NCI-H345 treated with DMSO at 0.1 percent for 48 hours (cell line): ENCODE data around the gene ATP13A5.

Experiments used
- DNase-seq: peaks from one replicate; lab custom pipeline; 2025; ENCODE audit not compliant: unreplicated experiment; lab: John Stamatoyannopoulos, UW

ATP13A5 gene

GRCh38 chr3:193346259-193346658 is 32.3 kb downstream of the ATP13A5 start:
- no peak for DNase-seq

DNA sequence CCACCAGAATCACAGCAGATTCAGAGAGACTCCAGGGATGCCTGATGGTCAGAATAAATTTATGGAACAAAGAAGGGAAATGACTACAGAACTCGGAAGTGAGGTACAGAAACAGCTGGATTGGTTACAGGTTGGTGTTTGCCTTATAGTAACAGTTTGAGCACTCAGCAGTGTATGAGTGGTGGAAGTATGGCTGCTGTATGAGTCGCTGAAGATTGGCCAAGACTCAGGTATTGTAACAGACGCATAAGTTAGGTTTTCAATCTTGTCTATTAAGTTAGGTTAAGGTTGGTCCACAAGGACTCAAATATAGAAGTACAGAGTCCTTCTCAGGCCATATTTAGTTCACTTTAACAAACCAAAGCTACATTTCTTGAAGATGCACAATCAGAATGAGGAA is 33.1 kb downstream of the ATP13A5 start:
- DNase-seq, result no peak

- no peak for DNase-seq
These were observed 34.1 kb downstream of the ATP13A5 start for GRCh38 chr3:193344486-193344885.

DNA sequence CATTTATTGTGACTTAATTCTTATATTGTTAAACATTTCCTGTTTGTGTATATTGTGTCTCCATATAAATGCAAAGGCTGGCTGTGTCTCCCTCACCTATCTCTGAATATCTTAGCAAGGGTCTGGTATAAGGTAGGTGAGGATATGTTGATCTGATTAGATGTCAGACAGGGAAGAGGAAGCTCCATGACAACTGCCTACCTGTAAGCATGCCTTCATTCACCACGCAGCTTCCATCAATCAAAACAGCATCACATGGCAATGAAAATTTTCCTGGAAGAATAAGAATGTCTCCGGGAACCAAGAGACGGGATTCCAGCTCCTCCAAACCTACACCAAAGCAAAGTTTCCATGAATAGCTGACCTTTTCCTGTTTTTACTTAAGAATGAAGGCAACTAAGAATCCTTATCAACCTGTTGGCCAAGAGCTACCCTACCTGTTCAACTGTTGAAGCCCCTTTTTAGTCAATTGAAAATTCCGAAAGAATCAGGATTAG is 34.8 kb downstream of the ATP13A5 start:
- DNase-seq, result no peak

- no peak for DNase-seq
These were observed 36.0 kb downstream of the ATP13A5 start for GRCh38 chr3:193342551-193342950.

- no peak for DNase-seq
These were observed 43.5 kb downstream of the ATP13A5 start for GRCh38 chr3:193335031-193335430.

DNA sequence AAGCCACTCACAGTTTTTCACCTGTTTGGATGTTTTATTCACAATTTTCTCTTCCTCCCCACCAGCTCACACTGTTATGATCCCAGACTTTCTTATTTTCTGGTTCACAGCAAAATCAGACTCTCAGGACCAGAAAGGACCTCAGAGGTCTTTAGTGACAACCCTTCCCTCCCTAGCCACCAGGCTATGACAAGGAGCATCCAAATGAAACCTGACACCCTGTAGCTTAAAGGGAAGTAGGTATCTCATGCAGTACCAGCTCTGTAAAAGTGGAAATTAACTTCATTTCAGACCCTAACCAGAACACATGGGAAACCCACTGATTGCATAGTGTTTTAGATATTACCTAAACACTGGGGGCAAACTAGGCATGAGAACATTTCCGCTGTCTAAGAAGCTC is 45.3 kb downstream of the ATP13A5 start:
- no peak for DNase-seq

- DNase-seq, result no peak
These were observed 47.9 kb downstream of the ATP13A5 start for GRCh38 chr3:193330555-193331204.

DNA sequence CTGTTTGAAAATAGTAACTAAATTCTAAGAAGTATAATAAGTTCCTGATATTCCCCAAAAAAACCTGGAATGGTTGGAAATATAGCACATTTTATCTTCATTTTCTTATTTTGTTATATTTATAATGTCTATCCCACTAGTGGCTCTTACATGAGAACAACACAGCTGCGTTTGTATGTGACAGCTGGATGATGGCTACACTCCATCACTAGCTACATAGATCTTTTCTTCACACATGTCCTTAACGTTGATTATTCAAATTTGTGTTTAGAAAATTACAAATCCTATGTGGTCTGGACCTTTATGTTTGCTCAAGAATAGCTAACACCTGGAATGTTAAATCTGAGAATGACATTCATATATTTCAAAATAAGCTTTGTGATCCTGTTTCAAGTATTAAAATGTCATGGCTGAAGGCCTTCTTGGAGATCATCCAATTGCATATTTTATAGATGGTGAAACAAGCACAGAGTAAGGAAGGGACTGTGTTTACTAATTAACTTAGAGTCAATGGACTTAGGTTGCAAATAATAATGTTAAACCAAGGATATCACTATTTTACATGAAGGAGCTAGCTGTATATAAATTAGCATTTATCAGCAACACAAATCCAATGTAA is 60.8 kb downstream of the ATP13A5 start:
- no peak for DNase-seq

DNA sequence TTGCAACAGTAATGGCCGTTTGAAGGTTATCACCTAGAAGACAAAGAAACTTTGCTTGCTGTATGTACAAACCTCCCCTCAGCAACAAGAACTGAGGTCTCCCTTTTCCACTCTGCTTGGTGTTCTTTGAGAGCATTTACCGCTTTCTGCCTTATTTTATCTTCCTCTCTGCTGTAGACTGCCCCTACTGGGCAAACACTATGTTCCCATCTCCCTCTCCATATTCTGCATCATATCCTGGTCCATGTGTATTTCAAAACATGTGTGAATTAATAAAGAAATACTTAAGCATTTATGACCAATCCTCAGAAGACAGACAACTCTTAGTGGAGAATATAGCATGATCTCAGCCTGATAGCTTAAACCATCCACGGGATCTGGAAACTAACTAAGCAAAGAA is 64.4 kb downstream of the ATP13A5 start:
- DNase-seq, result no peak

GRCh38 chr3:193313061-193313958 is 65.2 kb downstream of the ATP13A5 start:
- DNase-seq, result no peak

DNA sequence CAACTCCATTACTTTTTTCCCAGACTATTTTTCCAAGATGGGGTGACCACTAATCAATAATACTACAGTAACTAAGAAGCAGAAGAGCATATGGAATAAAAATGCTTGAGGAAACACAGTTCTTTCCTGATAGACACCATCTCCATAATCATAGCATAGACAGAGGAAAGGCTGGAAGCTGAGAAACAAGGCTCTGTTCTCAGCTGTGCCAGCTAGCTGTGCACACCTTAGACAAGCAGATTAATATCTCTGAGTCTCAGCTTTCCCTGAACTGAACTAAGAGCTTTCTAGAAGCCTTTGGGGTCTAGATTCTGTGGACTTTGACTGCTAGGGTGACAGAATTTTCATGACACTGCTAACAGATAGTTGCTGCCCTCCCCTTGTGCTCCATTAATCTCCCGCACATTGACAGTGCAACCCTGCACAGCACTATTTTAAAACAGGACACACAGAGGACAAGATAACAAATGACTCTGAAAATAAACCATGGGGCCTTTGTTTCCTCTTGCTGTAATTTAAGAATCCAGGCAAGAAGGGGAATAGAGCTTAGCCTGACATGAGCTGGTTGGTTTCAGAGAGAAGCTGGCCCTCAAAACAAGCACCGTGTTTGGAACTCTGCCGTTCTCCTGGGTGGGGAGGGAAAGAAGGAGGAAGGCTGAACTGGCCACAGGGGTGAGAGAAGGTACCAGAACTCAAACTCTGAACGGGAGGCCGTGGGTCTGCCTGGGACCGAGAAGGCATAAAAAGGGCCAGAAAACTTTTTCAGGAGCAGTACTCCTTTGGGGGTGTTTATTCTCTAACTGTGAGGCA is 67.4 kb downstream of the ATP13A5 start:
- DNase-seq, result no peak

DNA sequence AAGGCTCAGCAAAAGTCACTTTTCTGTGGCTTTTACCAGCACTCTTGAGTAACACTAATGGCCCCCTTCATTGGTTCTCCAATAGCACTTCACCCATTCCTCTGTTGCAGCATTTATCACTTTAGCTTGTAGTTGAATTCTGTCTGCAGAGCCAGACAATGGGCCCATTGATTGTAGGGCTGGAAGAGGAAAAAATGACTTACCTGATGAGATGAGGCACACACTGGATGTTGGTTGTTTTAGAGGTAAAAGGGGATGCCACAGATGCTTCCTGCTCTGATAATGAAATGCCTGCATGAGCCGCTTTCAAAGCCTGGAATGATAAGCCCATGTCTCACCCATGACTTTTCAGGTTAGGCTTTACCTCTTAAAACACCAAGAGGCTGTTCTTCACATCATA is 73.2 kb downstream of the ATP13A5 start:
- no peak for DNase-seq

- no peak for DNase-seq
These were observed 77.1 kb downstream of the ATP13A5 start for GRCh38 chr3:193301433-193301832.

- no peak for DNase-seq
These were observed 81.1 kb downstream of the ATP13A5 start for GRCh38 chr3:193297421-193297820.

- DNase-seq, result no peak
These were observed 82.6 kb downstream of the ATP13A5 start for GRCh38 chr3:193295985-193296384.

- no peak for DNase-seq
These were observed 86.2 kb downstream of the ATP13A5 start for GRCh38 chr3:193292386-193292785.

- DNase-seq, result no peak
These were observed 107.3 kb downstream of the ATP13A5 start for GRCh38 chr3:193271101-193271840.

DNA sequence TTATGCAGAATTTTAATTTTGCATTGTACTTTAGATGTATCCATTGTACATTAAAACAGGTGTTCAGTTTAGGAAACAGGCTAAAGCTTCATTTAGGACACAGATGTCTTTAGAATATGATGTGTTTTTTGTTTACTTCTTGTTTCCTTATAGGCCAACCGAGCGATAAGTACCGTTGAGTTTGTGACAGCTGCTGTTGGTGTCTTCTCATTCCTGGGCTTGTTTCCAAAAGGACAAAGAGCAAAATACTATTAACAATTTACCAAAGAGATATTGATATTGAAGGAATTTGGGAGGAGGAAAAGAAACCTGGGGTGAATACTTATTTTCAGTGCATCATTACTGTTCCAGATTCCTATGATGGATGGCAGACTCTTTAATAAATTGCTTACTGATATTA is 108.1 kb downstream of the ATP13A5 start:
- DNase-seq, result peak; percentile 3

DNA sequence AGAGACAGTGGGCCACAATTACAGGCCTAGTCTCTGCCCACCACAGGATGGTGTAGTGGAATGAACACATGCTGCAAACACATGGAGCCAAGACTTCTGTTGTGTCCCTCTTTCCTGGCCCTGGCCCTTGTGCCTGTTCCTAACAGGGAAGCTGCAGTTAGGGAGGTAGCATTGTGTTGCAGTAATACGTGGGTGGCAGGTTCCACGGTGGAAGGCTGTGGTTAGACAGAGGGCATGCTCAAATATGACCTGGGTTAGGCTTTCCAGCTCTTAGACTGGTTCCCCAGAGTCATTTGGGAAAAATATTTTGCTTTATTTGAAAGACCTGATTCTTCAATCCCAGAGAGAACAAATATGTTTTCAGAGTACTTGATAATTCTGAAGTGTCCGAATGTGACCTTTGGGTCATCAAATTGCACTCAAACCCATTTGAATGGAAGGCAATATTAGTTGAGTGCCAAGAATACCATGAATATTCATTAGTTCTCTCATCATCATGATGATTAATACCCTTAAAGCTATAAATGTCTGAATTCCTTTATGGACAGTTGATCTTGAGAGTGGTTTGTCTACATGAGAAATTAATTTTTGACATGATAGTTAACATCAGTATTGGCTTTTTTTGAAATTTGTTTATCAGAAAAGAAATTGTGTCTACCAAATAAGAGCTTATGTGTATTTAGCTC is 109.1 kb downstream of the ATP13A5 start:
- no peak for DNase-seq
